Coronary artery (tissue), 2 donors: ENCODE data around the gene RCC2.

Source experiments
- DNase-seq: peaks from one replicate; pipeline ENCODE4 v3.0.0-alpha.2; 2017; ENCODE audit warnings: low spot score
- H3K27ac ChIP-seq, 2 donors: fragments of 200-600 bp; sonication (generic); one replicate each; pipeline ENCODE4 v1.5.1; 2016 to 2019
- H3K4me3 ChIP-seq: fragments of 200-600 bp; sonication (generic); 2 replicates; pipeline ENCODE4 v1.5.1; 2016; ENCODE audit warnings: mild to moderate bottlenecking, moderate library complexity
- CTCF ChIP-seq: fragments of 200-600 bp; sonication (generic); IDR thresholded peaks from one replicate; pipeline ENCODE4 v1.5.1; 2019; ENCODE audit warnings: antibody characterized with exemption

RCC2 gene

DNA sequence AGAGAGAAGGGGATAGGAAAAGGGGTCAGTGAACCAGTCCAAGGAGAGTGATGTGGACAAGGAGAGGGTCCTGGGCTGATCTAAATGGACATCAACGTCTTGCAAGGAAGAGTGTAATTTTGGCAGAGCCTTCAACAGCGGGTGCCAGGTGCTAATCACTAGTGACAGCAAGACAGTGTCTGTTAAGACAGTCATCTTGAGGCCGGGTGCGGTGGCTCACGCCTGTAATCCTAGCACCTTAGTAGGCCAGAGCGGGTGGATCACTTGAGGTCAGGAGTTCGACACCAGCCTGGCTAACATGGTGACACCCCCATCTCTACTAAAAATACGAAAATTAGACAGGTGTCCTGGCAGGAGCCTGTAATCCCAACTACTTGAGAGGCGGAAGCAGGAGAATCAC lies 79.7 kb downstream of the RCC2 start:
- DNase-seq, result no peak
- H3K4me3 ChIP-seq, result no peak overlapping the region
- H3K27ac ChIP-seq, result no peak overlapping the region
- no peak for TF ChIP-seq CTCF

DNA sequence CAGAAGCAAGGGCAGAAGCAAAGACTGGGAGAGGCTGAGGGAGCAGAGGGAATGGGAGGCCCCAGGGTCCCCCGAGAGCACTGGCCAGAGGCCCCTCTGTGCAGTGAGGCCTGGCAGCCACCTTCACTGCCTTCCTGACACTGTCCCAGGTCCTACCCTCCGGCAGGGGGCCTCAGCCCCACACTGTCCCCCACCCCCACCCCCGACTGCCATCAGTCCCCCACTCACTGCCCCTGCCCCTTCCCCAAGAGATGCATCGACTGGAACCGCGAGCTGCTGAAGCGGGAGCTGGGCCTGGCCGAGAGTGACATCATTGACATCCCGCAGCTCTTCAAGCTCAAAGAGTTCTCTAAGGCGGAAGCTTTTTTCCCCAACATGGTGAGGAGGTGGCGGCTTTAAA lies 80.4 kb downstream of the RCC2 start:
- DNase-seq, result no peak
- H3K4me3 ChIP-seq, result no peak overlapping the region
- no peak overlapping the region for H3K27ac ChIP-seq
- no peak for TF ChIP-seq CTCF

GRCh38 chr1:17358557-17358956 lies 80.9 kb downstream of the RCC2 start:
- no peak overlapping the region for H3K4me3 ChIP-seq

More at GRCh38 chr1:17358557-17358956, 80.9 kb downstream of the RCC2 start:
- no peak for TF ChIP-seq CTCF
- H3K27ac ChIP-seq, result no peak overlapping the region
- DNase-seq, result no peak
